Uterus (tissue), 2 donors: ENCODE measurements around the gene STXBP5.

Source experiments
- POLR2A ChIP-seq, 2 donors: fragments of 450-650 bp; IDR thresholded peaks; one replicate each; pipeline ENCODE4 v1.6.1; 2016; ENCODE audit warnings: antibody characterized with exemption in 2 of 2, mild to moderate bottlenecking in 1 of 2, moderate library complexity in 1 of 2
- TF ChIP-seq, protein P1 (sequence below), 4 experiments: fragments of 200-600 bp in 2 of 4; fragments of 450-650 bp in 2 of 4; sonication (generic) in 2 of 4; IDR thresholded peaks; one replicate each; pipeline ENCODE4 v1.5.1; 2016 to 2019; ENCODE audit warnings: antibody characterized with exemption in 4 of 4, mild to moderate bottlenecking in 2 of 4, moderate library complexity in 1 of 4

DNA sequence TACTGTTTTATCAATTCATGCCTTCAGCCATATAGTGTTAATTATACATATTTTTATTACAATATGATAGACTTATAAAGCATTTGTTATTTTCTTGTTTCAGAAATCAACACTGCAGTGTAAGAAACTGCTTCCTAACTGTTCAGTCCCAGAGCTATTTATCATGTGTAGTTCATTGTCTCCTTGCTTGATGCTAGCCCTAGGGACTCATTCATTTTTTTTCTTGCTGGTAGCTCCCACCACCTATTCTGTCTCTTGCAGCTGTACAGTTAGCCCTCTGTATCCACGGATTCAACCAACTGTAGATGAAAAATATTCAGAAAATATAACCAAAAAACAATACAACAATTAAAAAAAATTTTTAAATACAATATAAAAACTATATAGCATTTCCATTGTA lies 121.3 kb downstream of the STXBP5 start:
- TF ChIP-seq, protein P1, sequence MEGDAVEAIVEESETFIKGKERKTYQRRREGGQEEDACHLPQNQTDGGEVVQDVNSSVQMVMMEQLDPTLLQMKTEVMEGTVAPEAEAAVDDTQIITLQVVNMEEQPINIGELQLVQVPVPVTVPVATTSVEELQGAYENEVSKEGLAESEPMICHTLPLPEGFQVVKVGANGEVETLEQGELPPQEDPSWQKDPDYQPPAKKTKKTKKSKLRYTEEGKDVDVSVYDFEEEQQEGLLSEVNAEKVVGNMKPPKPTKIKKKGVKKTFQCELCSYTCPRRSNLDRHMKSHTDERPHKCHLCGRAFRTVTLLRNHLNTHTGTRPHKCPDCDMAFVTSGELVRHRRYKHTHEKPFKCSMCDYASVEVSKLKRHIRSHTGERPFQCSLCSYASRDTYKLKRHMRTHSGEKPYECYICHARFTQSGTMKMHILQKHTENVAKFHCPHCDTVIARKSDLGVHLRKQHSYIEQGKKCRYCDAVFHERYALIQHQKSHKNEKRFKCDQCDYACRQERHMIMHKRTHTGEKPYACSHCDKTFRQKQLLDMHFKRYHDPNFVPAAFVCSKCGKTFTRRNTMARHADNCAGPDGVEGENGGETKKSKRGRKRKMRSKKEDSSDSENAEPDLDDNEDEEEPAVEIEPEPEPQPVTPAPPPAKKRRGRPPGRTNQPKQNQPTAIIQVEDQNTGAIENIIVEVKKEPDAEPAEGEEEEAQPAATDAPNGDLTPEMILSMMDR (IDR thresholded peaks at IDR 0.05): no peak
- no peak for TF ChIP-seq POLR2A (IDR thresholded peaks at IDR 0.05)
